ENCODE measurements around the gene VEGFC. TPM values are rescaled to one million over a fixed set of nuclear protein-coding genes. Genes with fewer than 3 reads are reported as not detected.

The VEGFC gene
- polyA plus RNA-seq, 1 donor from 2014 or later, result 0.63 TPM

DNA sequence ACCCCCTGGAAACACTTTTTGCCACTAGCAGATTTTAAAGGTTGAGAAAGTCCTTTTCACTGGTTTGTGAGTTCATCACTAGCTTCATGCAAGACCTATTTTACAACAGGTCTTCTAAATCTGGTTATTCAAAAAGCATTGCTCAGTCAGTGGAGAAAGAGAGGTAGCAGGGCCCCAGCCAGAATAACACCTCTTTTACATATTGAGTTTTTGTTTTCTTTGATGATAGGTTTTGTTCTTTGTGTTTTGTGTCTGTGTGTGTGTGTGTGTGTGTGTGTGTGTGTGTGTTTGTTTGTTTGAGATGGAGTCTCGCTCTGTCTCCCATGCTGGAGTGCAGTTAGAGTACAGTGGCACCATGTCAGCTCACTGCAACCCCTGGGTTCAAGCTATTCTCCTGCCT lies 2.7 kb upstream of the VEGFC start:
- no peaks in the 10 kb centered on the region for H4K20me1 ChIP-seq (ENCODE audit: insufficient read depth)
- no peak overlapping the region for H3K27ac ChIP-seq (ENCODE audit: low read length)
- no peak overlapping the region for H3K4me2 ChIP-seq (ENCODE audit: low read length)
- no peak overlapping the region for H3K4me3 ChIP-seq (ENCODE audit: low read length)
- peaks cover 4% of the 10 kb centered on the region for H3F3A ChIP-seq (ENCODE audit: insufficient read depth, low read length, poor library complexity, severe bottlenecking)
- H2AFZ ChIP-seq (ENCODE audit: low read depth, low read length), result no peak overlapping the region
- no peaks in the 10 kb centered on the region for H3K36me3 ChIP-seq (ENCODE audit: insufficient read depth, low read length)
- TF ChIP-seq POLR2AphosphoS5 (IDR thresholded peaks at IDR 0.05) (no peak), TAF1 (IDR thresholded peaks at IDR 0.05; ENCODE audit: low read depth) (no peak), EZH2 (IDR thresholded peaks at IDR 0.05; ENCODE audit: borderline replicate concordance, insufficient read depth, low read length, poor library complexity, severe bottlenecking) (no peak), MXI1 (conservative IDR thresholded peaks at IDR 0.05; ENCODE audit: poor library complexity, severe bottlenecking) (no peak), RAD21 (conservative IDR thresholded peaks at IDR 0.05) (no peak)
- TF ChIP-seq, protein P1, sequence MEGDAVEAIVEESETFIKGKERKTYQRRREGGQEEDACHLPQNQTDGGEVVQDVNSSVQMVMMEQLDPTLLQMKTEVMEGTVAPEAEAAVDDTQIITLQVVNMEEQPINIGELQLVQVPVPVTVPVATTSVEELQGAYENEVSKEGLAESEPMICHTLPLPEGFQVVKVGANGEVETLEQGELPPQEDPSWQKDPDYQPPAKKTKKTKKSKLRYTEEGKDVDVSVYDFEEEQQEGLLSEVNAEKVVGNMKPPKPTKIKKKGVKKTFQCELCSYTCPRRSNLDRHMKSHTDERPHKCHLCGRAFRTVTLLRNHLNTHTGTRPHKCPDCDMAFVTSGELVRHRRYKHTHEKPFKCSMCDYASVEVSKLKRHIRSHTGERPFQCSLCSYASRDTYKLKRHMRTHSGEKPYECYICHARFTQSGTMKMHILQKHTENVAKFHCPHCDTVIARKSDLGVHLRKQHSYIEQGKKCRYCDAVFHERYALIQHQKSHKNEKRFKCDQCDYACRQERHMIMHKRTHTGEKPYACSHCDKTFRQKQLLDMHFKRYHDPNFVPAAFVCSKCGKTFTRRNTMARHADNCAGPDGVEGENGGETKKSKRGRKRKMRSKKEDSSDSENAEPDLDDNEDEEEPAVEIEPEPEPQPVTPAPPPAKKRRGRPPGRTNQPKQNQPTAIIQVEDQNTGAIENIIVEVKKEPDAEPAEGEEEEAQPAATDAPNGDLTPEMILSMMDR (IDR thresholded peaks at IDR 0.05; ENCODE audit: poor library complexity, severe bottlenecking), result no peak
- TF ChIP-seq, protein P2, sequence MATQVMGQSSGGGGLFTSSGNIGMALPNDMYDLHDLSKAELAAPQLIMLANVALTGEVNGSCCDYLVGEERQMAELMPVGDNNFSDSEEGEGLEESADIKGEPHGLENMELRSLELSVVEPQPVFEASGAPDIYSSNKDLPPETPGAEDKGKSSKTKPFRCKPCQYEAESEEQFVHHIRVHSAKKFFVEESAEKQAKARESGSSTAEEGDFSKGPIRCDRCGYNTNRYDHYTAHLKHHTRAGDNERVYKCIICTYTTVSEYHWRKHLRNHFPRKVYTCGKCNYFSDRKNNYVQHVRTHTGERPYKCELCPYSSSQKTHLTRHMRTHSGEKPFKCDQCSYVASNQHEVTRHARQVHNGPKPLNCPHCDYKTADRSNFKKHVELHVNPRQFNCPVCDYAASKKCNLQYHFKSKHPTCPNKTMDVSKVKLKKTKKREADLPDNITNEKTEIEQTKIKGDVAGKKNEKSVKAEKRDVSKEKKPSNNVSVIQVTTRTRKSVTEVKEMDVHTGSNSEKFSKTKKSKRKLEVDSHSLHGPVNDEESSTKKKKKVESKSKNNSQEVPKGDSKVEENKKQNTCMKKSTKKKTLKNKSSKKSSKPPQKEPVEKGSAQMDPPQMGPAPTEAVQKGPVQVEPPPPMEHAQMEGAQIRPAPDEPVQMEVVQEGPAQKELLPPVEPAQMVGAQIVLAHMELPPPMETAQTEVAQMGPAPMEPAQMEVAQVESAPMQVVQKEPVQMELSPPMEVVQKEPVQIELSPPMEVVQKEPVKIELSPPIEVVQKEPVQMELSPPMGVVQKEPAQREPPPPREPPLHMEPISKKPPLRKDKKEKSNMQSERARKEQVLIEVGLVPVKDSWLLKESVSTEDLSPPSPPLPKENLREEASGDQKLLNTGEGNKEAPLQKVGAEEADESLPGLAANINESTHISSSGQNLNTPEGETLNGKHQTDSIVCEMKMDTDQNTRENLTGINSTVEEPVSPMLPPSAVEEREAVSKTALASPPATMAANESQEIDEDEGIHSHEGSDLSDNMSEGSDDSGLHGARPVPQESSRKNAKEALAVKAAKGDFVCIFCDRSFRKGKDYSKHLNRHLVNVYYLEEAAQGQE (IDR thresholded peaks at IDR 0.05; ENCODE audit: borderline replicate concordance), result no peak
- no peak overlapping the region for H3K9ac ChIP-seq (ENCODE audit: low read length)
- H3K79me2 ChIP-seq (replicated peaks; ENCODE audit: insufficient read depth, low read length), result no peaks in the 10 kb centered on the region
- no peaks in the 10 kb centered on the region for H3K9me3 ChIP-seq (ENCODE audit: low read length)
- H3K27me3 ChIP-seq (ENCODE audit: insufficient read depth, low read depth, low read length), result peaks cover 19% of the 10 kb centered on the region
- no peaks in the 10 kb centered on the region for H3K9me2 ChIP-seq (ENCODE audit: insufficient read depth, low read length)

DNA sequence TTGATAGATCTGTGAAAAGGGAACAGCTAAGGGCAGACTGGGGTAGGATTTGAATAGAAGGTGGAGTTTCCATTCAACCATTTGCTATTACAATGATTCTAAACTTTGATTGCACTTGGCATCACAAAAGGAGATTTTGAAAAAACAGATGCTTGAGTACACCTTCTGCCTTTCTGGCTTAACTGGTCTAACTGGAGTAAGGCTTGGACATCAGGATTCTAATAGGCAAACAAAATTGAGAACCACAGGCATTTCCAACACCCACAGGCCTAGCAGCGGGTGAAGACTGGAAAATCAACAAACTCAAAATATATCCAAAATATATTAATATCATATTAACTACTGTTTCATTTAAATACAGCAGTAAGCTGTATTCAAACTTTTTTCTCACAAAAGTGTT lies 1.9 kb upstream of the VEGFC start:
- Histone ChIP-seq H3K27me3 (ENCODE audit: insufficient read depth, low read depth, low read length) (peaks cover 19% of the 10 kb centered on the region), H3K9me3 (ENCODE audit: low read length) (no peaks in the 10 kb centered on the region), H3K79me2 (replicated peaks; ENCODE audit: insufficient read depth, low read length) (no peaks in the 10 kb centered on the region), H3K36me3 (ENCODE audit: insufficient read depth, low read length) (no peaks in the 10 kb centered on the region), H2AFZ (ENCODE audit: low read depth, low read length) (no peak overlapping the region), H3F3A (ENCODE audit: insufficient read depth, low read length, poor library complexity, severe bottlenecking) (peaks cover 4% of the 10 kb centered on the region), H3K4me3 (ENCODE audit: low read length) (no peak overlapping the region), H3K4me2 (ENCODE audit: low read length) (no peak overlapping the region), H4K20me1 (ENCODE audit: insufficient read depth) (no peaks in the 10 kb centered on the region), H3K27ac (ENCODE audit: low read length) (no peak overlapping the region), H3K9me2 (ENCODE audit: insufficient read depth, low read length) (no peaks in the 10 kb centered on the region), H3K9ac (ENCODE audit: low read length) (no peak overlapping the region)
- TF ChIP-seq SMC3 (conservative IDR thresholded peaks at IDR 0.05; ENCODE audit: poor library complexity) (no peak), MXI1 (conservative IDR thresholded peaks at IDR 0.05; ENCODE audit: poor library complexity, severe bottlenecking) (no peak), TAF1 (IDR thresholded peaks at IDR 0.05; ENCODE audit: low read depth) (no peak), RAD21 (conservative IDR thresholded peaks at IDR 0.05) (no peak), EP300 (conservative IDR thresholded peaks at IDR 0.05; ENCODE audit: poor library complexity, severe bottlenecking) (no peak), POLR2AphosphoS5 (IDR thresholded peaks at IDR 0.05) (no peak), EZH2 (IDR thresholded peaks at IDR 0.05; ENCODE audit: borderline replicate concordance, insufficient read depth, low read length, poor library complexity, severe bottlenecking) (no peak)
- TF ChIP-seq, protein P1 (IDR thresholded peaks at IDR 0.05; ENCODE audit: poor library complexity, severe bottlenecking), result no peak
- TF ChIP-seq, protein P2 (IDR thresholded peaks at IDR 0.05; ENCODE audit: borderline replicate concordance), result no peak

Measured in neural cell (in vitro differentiated cells).